Activated T-cell treated with anti-CD3 and anti-CD28 coated beads for 48 hours (primary cell): ENCODE measurements around the gene TAF4B.
"Not testable (repeated sequence)": the region's sequence is repeated elsewhere in the genome, so short reads cannot be mapped to it uniquely, and the experiment has no call there.

Experiments used
- DNase-seq: peaks from one replicate; pipeline ENCODE4 v3.0.0-alpha.2; 2020; ENCODE audit warnings: low read depth

The TAF4B gene

GRCh38 chr18:26238718-26239117 is 12.5 kb downstream of the TAF4B start:
- DNase-seq: not testable (repeated sequence)

DNA sequence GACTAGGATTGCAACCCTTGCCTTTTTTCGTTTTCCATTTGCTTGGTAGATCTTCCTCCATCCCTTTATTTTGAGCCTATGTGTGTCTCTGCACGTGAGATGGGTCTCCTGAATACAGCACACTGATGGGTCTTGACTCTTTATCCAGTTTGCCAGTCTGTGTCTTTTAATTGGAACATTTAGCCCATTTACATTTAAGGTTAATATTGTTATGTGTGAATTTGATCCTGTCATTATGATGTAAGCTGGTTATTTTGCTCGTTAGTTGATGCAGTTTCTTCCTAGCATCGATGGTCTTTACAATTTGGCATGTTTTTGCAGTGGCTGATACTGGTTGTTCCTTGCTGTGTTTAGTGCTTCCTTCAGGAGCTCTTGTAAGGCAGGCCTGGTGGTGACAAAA is 16.1 kb downstream of the TAF4B start:
- DNase-seq: not testable (repeated sequence)

DNA sequence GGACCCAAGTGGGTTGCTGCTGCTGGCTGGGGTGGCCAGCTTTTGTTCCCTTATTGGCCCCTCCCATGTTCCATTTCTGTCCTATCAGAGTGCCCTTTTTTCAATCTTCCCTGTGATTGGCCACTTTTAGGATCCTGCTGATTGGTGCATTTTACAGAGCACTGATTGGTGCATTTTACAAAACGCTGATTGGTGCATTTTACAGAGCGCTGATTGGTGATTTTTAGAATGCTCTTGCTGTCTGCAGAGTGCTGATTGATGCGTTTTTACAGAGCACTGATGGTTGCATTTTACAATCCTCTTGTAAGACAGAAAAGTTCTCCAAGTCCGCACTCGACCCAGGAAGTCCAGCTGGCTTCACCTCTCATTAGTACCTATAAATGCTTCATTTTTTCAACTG is 19.2 kb downstream of the TAF4B start:
- DNase-seq: not testable (repeated sequence)

DNA sequence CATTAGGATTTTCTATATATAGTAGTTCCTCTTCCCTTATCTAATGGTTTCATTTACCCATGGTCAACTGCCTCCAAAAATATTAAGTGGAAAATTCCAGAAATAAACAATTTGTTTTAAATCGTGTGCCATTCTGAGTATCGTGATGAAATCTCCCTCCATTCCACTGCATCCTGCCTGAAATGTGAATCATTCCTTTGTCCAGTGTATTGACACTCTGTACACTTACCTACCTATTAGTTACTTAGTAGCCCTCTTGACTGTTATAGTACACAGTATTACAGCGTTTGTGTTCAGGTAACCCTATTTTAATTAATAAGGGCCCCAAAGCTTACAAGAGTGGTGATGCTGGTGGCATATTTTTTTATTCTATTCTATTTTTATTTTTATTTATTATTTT is 26.2 kb downstream of the TAF4B start:
- DNase-seq: no peak

- not testable (repeated sequence) for DNase-seq
These were observed 28.6 kb downstream of the TAF4B start for GRCh38 chr18:26254808-26255207.

- DNase-seq: no peak
These were observed 29.7 kb downstream of the TAF4B start for GRCh38 chr18:26255695-26256622.

GRCh38 chr18:26258711-26259110 is 32.5 kb downstream of the TAF4B start:
- no peak for DNase-seq

- DNase-seq: not testable (repeated sequence)
These were observed 33.2 kb downstream of the TAF4B start for GRCh38 chr18:26259416-26259815.

GRCh38 chr18:26262156-26262555 is 35.9 kb downstream of the TAF4B start:
- no peak for DNase-seq

GRCh38 chr18:26267357-26267930 is 41.2 kb downstream of the TAF4B start:
- no peak for DNase-seq

DNA sequence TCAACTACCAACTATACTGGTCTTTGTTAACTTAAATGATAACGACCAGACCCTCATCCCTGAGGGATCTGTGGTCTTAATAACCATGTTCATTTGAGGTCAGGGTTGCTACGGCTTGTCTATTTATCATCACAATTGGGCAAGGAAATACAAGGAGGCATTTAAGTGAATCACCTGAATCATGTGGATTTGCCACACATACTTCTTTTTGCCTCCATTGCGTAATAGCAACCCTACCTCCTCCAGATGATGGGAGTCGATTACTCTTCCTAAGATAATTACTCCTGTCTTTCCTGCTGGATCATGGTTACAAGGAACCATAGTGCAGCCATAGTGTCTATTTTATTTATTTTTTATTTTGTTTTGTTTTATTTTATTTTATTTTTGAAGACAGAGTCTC is 42.2 kb downstream of the TAF4B start:
- no peak for DNase-seq

DNA sequence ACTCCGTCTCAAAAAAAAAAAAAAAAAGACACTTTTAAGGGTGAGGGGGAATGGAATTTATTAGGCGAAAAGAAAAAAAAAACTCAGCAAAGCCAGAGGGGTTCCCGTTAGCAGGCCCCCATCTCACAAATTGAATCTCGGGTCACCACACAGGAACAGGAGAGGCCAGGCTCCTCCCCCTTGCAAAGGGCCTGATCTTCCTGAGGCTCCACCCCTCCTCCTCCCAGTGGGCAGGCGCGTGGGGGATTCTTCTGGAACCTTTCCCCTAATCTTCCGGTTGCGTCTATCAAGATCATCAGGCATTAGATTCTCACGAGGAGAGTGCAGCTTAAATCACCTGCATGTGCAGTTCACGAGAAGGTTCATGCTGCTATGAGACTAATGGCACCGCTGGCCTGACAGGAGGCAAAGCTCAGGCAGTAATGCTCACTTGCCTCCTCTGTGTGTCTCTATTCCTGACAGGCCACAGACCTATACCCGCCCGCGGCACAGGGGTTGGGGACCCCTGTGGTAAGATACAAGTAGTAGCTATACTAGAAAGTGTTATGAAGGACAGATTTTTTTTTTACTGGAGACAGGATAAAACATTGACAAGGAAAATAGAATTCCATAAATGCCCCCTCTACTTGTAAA is 45.8 kb downstream of the TAF4B start:
- no peak for DNase-seq

GRCh38 chr18:26277374-26277773 is 51.1 kb downstream of the TAF4B start:
- no peak for DNase-seq

DNA sequence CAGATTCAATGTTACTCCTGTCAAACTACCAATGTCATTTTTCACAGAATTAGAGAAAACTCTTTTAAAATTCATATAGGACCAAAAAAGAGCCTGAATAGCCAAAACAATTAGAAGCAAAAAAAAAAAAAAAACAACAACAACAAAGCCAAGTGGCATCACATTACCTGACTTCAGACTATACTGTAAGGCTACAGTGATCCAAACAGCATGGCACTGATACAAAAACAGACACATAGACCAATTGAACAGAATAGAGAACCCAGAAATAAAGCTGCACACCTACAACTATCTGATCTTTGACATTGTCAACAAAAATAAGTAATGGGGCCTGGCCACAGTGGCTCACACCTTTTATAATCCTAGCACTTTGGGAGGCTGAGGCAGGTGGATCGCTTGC is 53.2 kb downstream of the TAF4B start:
- DNase-seq: no peak

DNA sequence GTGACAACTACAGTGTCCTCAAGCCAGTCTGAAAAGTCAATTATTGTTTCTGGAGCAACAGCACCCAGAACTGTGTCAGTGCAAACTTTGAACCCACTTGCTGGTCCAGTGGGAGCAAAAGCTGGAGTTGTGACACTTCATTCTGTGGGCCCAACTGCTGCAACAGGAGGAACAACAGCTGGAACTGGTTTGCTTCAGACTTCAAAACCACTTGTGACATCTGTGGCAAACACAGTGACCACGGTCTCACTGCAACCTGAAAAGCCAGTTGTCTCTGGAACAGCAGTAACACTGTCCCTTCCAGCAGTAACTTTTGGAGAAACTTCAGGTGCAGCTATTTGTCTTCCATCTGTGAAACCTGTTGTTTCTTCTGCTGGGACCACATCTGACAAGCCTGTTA is 59.8 kb downstream of the TAF4B start:
- no peak for DNase-seq

- no peak for DNase-seq
These were observed 61.4 kb downstream of the TAF4B start for GRCh38 chr18:26287644-26288043.

DNA sequence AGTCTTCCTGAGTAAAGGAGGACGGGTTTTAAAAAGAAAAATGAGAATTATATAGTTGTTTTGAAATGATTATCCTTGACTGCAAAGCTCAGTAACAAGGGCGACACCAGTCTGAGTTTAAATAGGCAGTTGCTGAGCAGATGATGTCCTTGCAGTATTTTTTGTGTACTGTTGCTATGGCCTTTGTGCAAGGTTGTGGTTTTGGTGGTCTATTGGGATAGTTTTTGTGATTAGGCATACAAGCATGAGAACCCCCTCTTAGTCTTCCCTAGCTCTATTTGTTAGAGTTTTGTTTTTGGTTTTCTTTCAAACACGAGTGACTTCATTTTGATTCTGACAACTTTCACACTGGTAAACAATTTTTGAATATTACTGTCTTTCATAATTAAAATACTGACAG is 64.1 kb downstream of the TAF4B start:
- DNase-seq: no peak

GRCh38 chr18:26293982-26294381 is 67.7 kb downstream of the TAF4B start:
- no peak for DNase-seq

GRCh38 chr18:26298107-26298506 is 71.9 kb downstream of the TAF4B start:
- DNase-seq: no peak

- DNase-seq: no peak
These were observed 75.4 kb downstream of the TAF4B start for GRCh38 chr18:26301681-26302080.

DNA sequence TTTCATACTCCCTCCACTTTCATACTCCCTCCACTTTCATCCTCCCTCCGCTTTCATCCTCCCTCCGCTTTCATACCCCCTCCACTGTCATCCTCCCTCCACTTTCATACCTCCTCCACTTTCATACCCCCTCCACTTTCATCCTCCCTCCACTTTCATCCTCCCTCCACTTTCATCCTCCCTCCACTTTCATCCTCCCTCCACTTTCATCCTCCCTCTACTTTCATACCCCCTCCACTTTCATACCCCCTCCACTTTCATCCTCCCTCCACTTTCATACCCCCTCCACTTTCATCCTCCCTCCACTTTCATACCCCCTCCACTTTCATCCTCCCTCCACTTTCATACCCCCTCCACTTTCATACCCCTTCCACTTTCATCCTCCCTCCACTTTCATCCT is 77.0 kb downstream of the TAF4B start:
- not testable (repeated sequence) for DNase-seq

DNA sequence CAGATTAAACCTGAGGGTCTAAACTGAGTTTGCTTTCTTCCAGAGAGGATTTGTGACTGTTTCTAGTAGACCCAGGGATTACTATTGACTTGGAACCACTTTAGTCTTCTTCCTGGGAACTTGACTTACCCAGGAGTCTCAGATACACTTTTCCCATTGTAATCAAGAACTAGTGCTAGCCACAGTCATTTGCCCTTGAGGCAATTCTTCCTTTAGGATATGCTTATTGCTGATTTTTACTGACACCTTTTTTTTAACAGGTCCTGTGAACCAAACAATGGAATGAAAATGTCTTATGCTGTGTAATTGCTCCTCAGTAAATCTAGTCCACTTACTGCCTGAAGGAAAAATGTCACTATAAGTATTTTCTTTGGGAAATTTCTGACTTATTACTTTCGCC is 78.3 kb downstream of the TAF4B start:
- DNase-seq: no peak

GRCh38 chr18:26307161-26307773 is 81.0 kb downstream of the TAF4B start:
- no peak for DNase-seq
